ENCODE measurements around the gene CCT8. TPM values are rescaled to one million over a fixed set of nuclear protein-coding genes. Genes with fewer than 3 reads are reported as not detected.

Gene CCT8
- total RNA-seq, 1 experiment from 2014 or later: 244 TPM

GRCh38 chr21:29034678-29035077 lies 38.8 kb downstream of the CCT8 start:
- Histone ChIP-seq H2AFZ (ENCODE audit: low read length) (no peak overlapping the region), H3K36me3 (ENCODE audit: low read depth, low read length) (peaks cover 70% of the 10 kb centered on the region), H3K9me3 (ENCODE audit: low read length) (no peaks in the 10 kb centered on the region), H3K4me1 (ENCODE audit: insufficient read depth, low read length) (no peaks in the 10 kb centered on the region), H3K27ac (ENCODE audit: low read length) (no peak overlapping the region), H3K9ac (ENCODE audit: low read length) (no peak overlapping the region), H3K4me2 (ENCODE audit: low read length) (no peak overlapping the region), H3K9me2 (replicated peaks; ENCODE audit: low read length) (no peaks in the 10 kb centered on the region), H4K20me1 (ENCODE audit: low read length) (no peaks in the 10 kb centered on the region), H3K4me3 (ENCODE audit: low read length) (no peak overlapping the region), H3K79me2 (ENCODE audit: low read length) (no peaks in the 10 kb centered on the region), H3K27me3 (ENCODE audit: low read length) (no peaks in the 10 kb centered on the region), H3F3A (ENCODE audit: low read length, unreplicated experiment) (no peaks in the 10 kb centered on the region)
- DNase-seq: no peak
- intact Hi-C loops (cut with micrococcal nuclease): no loop called here
- TF ChIP-seq EZH2phosphoT487 (IDR thresholded peaks at IDR 0.05; ENCODE audit: borderline replicate concordance, low read length) (no peak), EZH2 (IDR thresholded peaks at IDR 0.05; ENCODE audit: low read length, unreplicated experiment) (no peak)
- TF ChIP-seq, protein P1, sequence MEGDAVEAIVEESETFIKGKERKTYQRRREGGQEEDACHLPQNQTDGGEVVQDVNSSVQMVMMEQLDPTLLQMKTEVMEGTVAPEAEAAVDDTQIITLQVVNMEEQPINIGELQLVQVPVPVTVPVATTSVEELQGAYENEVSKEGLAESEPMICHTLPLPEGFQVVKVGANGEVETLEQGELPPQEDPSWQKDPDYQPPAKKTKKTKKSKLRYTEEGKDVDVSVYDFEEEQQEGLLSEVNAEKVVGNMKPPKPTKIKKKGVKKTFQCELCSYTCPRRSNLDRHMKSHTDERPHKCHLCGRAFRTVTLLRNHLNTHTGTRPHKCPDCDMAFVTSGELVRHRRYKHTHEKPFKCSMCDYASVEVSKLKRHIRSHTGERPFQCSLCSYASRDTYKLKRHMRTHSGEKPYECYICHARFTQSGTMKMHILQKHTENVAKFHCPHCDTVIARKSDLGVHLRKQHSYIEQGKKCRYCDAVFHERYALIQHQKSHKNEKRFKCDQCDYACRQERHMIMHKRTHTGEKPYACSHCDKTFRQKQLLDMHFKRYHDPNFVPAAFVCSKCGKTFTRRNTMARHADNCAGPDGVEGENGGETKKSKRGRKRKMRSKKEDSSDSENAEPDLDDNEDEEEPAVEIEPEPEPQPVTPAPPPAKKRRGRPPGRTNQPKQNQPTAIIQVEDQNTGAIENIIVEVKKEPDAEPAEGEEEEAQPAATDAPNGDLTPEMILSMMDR (conservative IDR thresholded peaks at IDR 0.05; ENCODE audit: low read depth, low read length): no peak
- ATAC-seq: no peak
- CTCF ChIA-PET: no interaction called here
- BruUV-seq (replicated peaks): no TSS peak
- POLR2A ChIA-PET (ENCODE audit: unreplicated experiment): no interaction called here

DNA sequence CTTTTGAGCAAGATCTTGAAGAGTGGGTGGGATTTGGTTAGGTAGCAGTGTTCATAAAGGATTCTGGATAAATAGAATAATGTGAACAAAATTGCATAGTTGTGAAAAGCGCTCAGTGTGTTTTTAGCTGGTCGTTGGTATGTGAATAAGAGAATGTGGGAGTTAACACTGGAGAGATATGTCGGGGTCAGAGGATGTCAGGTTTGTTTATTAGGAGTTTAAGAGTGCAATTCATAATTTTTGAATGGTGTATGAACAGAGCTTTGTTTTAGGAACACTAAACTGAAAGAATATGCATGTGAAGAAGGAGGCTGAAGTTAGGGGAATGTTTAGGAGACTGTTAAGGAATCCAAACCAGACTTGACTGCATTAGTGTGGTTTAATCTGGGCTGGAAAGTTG lies 39.6 kb downstream of the CCT8 start:
- no TSS peak for BruUV-seq (replicated peaks)
- CTCF ChIA-PET: no interaction called here

DNA sequence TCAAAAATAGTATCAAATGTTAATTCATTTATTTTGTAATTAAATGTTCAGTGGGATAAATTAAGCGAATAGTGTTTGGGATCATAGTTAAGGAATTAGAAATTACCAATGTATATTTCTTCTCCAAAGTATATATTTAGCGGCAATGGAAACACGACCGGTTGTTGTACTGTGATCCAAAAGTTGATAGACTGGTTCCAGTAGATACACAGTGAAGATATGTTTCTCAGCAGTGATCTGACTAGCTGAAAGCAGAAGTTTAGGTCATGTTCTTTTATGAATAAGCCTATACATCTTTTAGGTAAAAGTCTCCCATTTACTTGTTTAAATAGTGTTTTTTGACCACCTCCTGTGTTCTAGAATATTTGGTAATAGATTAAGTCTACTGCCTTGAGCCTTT lies 40.1 kb downstream of the CCT8 start:
- Histone ChIP-seq H3K9ac (ENCODE audit: low read length) (no peak overlapping the region), H3K79me2 (ENCODE audit: low read length) (no peaks in the 10 kb centered on the region), H3K4me2 (ENCODE audit: low read length) (no peak overlapping the region), H3K36me3 (ENCODE audit: low read depth, low read length) (peaks cover 63% of the 10 kb centered on the region), H4K20me1 (ENCODE audit: low read length) (no peaks in the 10 kb centered on the region), H3K27me3 (ENCODE audit: low read length) (no peaks in the 10 kb centered on the region), H3F3A (ENCODE audit: low read length, unreplicated experiment) (no peaks in the 10 kb centered on the region), H2AFZ (ENCODE audit: low read length) (no peak overlapping the region), H3K9me3 (ENCODE audit: low read length) (no peaks in the 10 kb centered on the region), H3K4me3 (ENCODE audit: low read length) (no peak overlapping the region), H3K27ac (ENCODE audit: low read length) (no peak overlapping the region), H3K4me1 (ENCODE audit: insufficient read depth, low read length) (no peaks in the 10 kb centered on the region), H3K9me2 (replicated peaks; ENCODE audit: low read length) (no peaks in the 10 kb centered on the region)
- intact Hi-C loops (cut with micrococcal nuclease): no loop called here
- DNase-seq (no peak), ATAC-seq (no peak)
- CTCF ChIA-PET: no interaction called here
- POLR2A ChIA-PET (ENCODE audit: unreplicated experiment): no interaction called here
- BruUV-seq (replicated peaks): no TSS peak
- no peak for TF ChIP-seq EZH2phosphoT487 (IDR thresholded peaks at IDR 0.05; ENCODE audit: borderline replicate concordance, low read length)

More for the DNA sequence above, 39.6 kb downstream of the CCT8 start:
- intact Hi-C loops (cut with micrococcal nuclease): no loop called here
- POLR2A ChIA-PET (ENCODE audit: unreplicated experiment): no interaction called here
- no peaks in the 10 kb centered on the region for H3F3A ChIP-seq (ENCODE audit: low read length, unreplicated experiment)
- no peak overlapping the region for H3K27ac ChIP-seq (ENCODE audit: low read length)
- TF ChIP-seq, protein P1 (conservative IDR thresholded peaks at IDR 0.05; ENCODE audit: low read depth, low read length): no peak
- TF ChIP-seq EZH2 (IDR thresholded peaks at IDR 0.05; ENCODE audit: low read length, unreplicated experiment) (no peak), EZH2phosphoT487 (IDR thresholded peaks at IDR 0.05; ENCODE audit: borderline replicate concordance, low read length) (no peak)
- DNase-seq (no peak), ATAC-seq (no peak)
- H3K9me2 ChIP-seq (replicated peaks; ENCODE audit: low read length): no peaks in the 10 kb centered on the region
- H4K20me1 ChIP-seq (ENCODE audit: low read length): no peaks in the 10 kb centered on the region
- H3K79me2 ChIP-seq (ENCODE audit: low read length): no peaks in the 10 kb centered on the region
- H3K36me3 ChIP-seq (ENCODE audit: low read depth, low read length): peaks cover 69% of the 10 kb centered on the region
- H2AFZ ChIP-seq (ENCODE audit: low read length): no peak overlapping the region
- no peak overlapping the region for H3K9ac ChIP-seq (ENCODE audit: low read length)
- H3K27me3 ChIP-seq (ENCODE audit: low read length): no peaks in the 10 kb centered on the region
- H3K9me3 ChIP-seq (ENCODE audit: low read length): no peaks in the 10 kb centered on the region
- H3K4me3 ChIP-seq (ENCODE audit: low read length): no peak overlapping the region
- no peaks in the 10 kb centered on the region for H3K4me1 ChIP-seq (ENCODE audit: insufficient read depth, low read length)
- no peak overlapping the region for H3K4me2 ChIP-seq (ENCODE audit: low read length)
